T-helper 17 cell (primary cell): ENCODE measurements around the gene HNRNPUL1. TPM values are rescaled to one million over a fixed set of nuclear protein-coding genes. Genes with fewer than 3 reads are reported as not detected.
A peak's percentile ranks its signal among the peaks of the same experiment; 100 is the strongest.
"Not testable (repeated sequence)": the region's sequence is repeated elsewhere in the genome, so short reads cannot be mapped to it uniquely, and the experiment has no call there.

Experiments
- ATAC-seq: fragments of 150-1000 bp; cut with Tn5 transposase; 2 replicates; pipeline ENCODE4 v1.10.0; 2021; ENCODE audit warnings: mild to moderate bottlenecking, moderate library complexity
- DNase-seq, 3 donors: peaks; one replicate each; pipeline versions ENCODE4 v3.0.0 to v3.0.0-alpha.2; 2020 to 2021
- H3K9me3 ChIP-seq: one replicate; pipeline ENCODE4 v1.7.0; 2013; ENCODE audit warnings: low read length, mild to moderate bottlenecking; ENCODE audit not compliant: control insufficient read depth, poor library complexity, severe bottlenecking
- H3K27ac Mint-ChIP-seq: one replicate; pipeline ENCODE4 v1.8.0; 2022; ENCODE audit warnings: mild to moderate bottlenecking, moderate library complexity, mixed read lengths
- H3K27me3 Mint-ChIP-seq: one replicate; pipeline ENCODE4 v1.8.0; 2022; ENCODE audit warnings: mixed read lengths
- H3K36me3 Mint-ChIP-seq: one replicate; pipeline ENCODE4 v1.8.0; 2022; ENCODE audit warnings: low read depth, mixed read lengths
- H3K4me1 Mint-ChIP-seq: one replicate; pipeline ENCODE4 v1.8.0; 2022; ENCODE audit warnings: mild to moderate bottlenecking, mixed read lengths
- H3K4me3 Mint-ChIP-seq: one replicate; pipeline ENCODE4 v1.8.0; 2022; ENCODE audit warnings: mild to moderate bottlenecking, moderate library complexity, mixed read lengths
- total RNA-seq, 4 donors: library from RNA in 2 of 4; stranded (reverse) in 2 of 4; gene quantifications; one replicate each; pipeline ENCODE4 v1.2.3 and lab custom pipeline; 2022 to 2026

HNRNPUL1 gene
- total RNA-seq, 2 donors from 2014 or later, result 316 to 329 TPM

DNA sequence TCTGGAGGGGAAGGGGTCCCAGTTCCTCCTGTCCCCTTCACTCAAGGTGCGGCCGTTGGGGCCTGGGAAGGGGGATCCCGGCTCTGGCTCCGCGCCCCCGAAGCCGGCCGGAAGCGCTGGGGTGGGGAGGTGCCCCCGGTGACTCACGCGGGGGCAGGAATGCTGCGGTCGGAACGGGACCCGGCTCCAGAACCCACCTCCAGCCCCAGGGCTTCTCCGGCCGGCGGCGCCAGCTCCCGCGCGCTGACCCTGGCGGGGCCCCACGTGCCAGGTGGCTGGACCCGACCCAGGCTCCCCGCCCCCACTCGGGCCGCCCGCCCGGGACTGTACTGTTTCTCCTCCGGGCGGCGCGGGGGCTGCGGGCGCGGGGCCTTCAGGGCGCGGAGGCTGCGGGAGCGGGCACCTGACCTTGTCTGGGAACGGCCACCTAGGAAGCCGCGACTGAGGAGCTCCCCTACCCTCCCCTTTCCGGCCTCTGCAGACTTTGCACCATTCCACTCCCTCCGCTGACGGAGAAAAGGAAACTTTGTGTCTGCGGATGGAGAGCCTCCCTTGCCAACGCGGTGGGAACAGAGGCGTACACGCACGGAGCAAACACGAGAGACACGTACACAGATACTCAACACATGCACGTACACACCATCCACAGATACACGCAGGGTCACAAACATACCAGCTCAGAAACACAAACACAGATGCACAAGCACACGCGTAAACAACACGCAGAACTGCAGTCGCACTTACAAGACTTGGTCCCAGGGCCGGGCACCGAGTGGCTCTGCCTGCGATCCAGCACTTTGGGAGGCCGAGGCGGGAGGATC, 37.9 kb upstream of the HNRNPUL1 start:
- no peaks in the 10 kb centered on the region for H3K9me3 ChIP-seq
- DNase-seq, result peak in 2 of 3 donors; percentile 17 to 18
- Mint-ChIP-seq H3K27ac (peak overlapping the region; percentile 86), H3K27me3 (peaks cover 15% of the 10 kb centered on the region), H3K4me3 (peak overlapping the region; percentile 93), H3K4me1 (peaks cover 20% of the 10 kb centered on the region), H3K36me3 (peaks cover 3% of the 10 kb centered on the region)
- ATAC-seq, result peak; percentile 75

DNA sequence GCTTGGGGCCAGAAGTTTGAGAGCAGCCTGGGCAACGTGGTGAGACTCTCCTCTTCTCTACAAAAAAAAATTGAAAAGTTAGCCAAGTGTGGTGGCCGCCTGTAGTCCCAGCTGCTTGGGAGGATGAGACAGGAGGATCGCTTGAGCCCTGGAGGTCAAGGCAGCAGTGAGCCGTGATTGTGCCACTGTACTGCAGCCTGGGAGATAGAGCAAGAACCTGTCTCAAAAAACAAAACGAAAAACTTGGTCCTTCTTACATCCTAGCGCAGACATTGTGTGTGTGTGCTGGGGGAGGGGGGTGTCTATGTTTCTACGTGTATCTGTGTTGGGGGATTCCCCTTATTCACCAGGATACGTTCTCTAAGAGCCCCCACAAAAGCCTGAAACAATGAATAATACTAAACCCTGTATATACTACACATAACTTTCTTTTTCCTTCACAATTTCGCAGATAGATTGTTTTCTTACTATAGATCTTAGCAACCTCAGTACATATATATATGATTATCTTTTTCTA, 37.2 kb upstream of the HNRNPUL1 start:
- H3K9me3 ChIP-seq, result no peaks in the 10 kb centered on the region
- Mint-ChIP-seq H3K27ac (peak overlapping the region; percentile 86), H3K4me1 (peaks cover 20% of the 10 kb centered on the region), H3K27me3 (peaks cover 11% of the 10 kb centered on the region), H3K36me3 (peaks cover 3% of the 10 kb centered on the region), H3K4me3 (peak overlapping the region; percentile 93)
- DNase-seq (no peak), ATAC-seq (no peak)

GRCh38 chr19:41228486-41228885, 35.7 kb upstream of the HNRNPUL1 start:
- H3K27ac Mint-ChIP-seq, result peak overlapping the region; percentile 62
- no peak for ATAC-seq
- no peaks in the 10 kb centered on the region for H3K36me3 Mint-ChIP-seq
- H3K9me3 ChIP-seq, result no peaks in the 10 kb centered on the region
- H3K4me3 Mint-ChIP-seq, result no peak overlapping the region
- DNase-seq, result no peak
- H3K4me1 Mint-ChIP-seq, result peaks cover 17% of the 10 kb centered on the region
- peaks cover 4% of the 10 kb centered on the region for H3K27me3 Mint-ChIP-seq

GRCh38 chr19:41229338-41229737, 34.8 kb upstream of the HNRNPUL1 start:
- not testable (repeated sequence) for H3K4me3 Mint-ChIP-seq, H3K9me3 ChIP-seq, H3K27ac Mint-ChIP-seq, H3K36me3 Mint-ChIP-seq, ATAC-seq, DNase-seq, H3K27me3 Mint-ChIP-seq
- H3K4me1 Mint-ChIP-seq, result peaks cover 13% of the 10 kb centered on the region

DNA sequence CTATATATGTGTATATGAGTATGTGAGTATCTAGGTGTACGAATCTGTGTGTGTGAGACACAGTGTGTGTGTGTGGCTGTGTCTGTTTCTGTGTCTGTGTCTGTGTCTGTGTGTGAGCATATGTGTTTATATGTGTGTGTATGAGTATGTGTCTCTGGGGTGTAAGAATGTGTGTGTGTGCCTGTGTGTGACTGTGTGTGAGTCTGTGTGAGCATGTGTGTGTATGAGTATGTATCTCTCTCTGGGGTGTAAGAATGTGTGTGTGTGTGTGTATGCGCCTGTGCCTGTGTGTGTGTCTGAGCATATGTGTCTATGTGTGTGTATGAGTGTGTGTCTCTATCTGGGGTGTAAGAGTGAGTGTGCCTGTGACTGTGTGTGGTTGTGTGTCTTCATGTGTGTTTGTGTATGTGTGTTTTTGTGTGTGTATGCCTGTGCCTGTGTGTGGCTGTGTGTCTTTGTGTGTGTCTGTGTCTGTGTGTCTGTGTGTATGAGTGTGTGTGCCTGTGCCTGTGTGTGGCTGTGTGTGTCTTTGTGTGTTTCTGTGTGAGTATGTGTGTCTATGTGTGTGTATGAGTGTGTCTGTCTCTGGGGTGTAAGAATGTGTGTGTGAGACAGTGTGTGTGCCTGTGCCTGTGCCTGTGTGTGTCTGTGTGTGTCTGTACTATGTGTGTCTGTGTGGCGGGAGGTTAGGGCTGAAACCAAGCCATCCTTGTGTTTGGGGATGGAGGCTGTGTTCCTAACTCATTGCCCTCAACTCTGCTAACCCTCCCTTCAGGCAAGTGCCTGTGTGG, 33.9 kb upstream of the HNRNPUL1 start:
- H3K36me3 Mint-ChIP-seq, result no peaks in the 10 kb centered on the region
- no peaks in the 10 kb centered on the region for H3K9me3 ChIP-seq
- H3K27me3 Mint-ChIP-seq, result peaks cover 8% of the 10 kb centered on the region
- peaks cover 13% of the 10 kb centered on the region for H3K4me1 Mint-ChIP-seq
- H3K4me3 Mint-ChIP-seq, result no peak overlapping the region
- DNase-seq (no peak), ATAC-seq (no peak)
- no peak overlapping the region for H3K27ac Mint-ChIP-seq

DNA sequence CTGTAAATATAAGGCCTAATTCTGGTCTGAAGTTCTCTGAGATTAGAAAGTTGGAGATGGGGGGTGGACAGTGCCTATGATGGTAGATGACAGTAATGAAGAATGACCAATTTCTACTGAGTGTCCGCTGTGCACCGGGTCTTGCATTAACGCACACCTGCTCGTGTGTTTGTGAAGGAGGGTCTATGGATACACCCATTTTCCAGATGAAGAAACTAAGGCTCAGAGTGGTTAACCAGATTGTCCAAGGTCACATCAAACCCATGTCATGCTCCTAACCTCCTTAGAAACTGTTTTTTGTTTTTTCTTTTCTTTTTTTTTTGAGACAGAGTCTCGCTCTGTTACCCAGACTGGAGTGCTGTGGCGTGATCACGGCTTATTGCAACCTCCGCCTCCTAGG, 31.5 kb upstream of the HNRNPUL1 start:
- no peaks in the 10 kb centered on the region for H3K9me3 ChIP-seq
- H3K36me3 Mint-ChIP-seq, result no peaks in the 10 kb centered on the region
- no peak for ATAC-seq

DNA sequence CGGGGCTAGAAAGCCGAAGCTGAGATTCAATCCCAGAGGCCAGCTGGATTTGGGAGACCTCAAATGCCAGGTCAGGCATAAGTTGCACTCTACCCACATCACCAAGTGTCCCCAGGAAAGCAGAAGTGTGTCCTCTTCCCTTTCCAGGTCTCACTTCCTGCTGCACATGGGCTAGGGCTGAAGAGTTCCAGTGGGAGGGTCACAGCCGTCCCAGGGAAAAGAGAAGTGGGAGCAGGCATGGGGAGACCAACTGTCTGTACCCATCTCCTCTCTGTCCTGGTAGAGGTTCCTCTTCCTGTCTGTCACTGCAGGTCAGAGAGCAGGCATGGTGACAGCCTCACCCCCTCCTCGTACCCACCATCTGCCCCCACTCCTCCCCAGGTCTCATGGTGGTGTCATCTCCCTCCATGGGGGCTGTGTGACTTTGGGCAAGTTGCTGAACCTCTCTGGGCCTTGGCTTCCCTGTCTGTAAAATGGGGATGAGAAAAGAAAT, 30.4 kb upstream of the HNRNPUL1 start:
- no peaks in the 10 kb centered on the region for H3K36me3 Mint-ChIP-seq

More for the DNA sequence above, 31.5 kb upstream of the HNRNPUL1 start:
- Mint-ChIP-seq H3K27me3 (peaks cover 4% of the 10 kb centered on the region), H3K4me3 (no peak overlapping the region), H3K4me1 (no peaks in the 10 kb centered on the region), H3K27ac (no peak overlapping the region)
- no peak for DNase-seq

DNA sequence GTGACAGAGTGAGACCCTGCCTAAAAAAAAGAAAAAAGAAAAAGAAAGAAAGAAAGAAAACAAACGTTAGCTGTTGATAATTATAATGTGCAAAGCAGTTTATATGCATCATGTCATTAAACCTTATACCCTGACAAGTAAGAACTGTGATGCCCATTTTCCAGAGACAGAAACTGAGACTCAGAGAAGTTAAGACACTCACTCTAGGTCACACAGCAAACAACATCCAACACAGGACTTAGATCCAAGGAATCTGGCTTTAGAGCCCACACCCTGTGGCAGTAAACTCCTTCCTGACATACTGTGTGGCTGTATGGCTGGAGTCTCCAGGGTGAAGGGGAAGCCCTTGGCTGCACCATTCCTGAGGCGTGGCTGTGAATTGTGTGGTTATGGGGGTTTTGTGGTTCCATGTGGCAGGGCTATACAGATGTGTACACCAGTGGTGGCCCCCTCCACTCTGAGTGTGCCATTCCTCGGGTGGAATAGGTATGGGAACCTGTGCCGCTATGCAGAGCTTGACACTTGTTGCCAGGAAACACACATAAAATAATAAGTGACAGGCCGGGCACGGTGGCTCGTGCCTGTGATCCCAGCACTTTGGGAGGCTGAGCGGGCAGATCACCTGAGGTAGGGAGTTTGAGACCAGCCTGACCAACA, 29.5 kb upstream of the HNRNPUL1 start:
- H3K36me3 Mint-ChIP-seq, result no peaks in the 10 kb centered on the region
- H3K4me1 Mint-ChIP-seq, result no peaks in the 10 kb centered on the region
- H3K4me3 Mint-ChIP-seq, result no peak overlapping the region
- no peak overlapping the region for H3K27ac Mint-ChIP-seq
- H3K9me3 ChIP-seq, result no peaks in the 10 kb centered on the region
- ATAC-seq (no peak), DNase-seq (no peak)
- H3K27me3 Mint-ChIP-seq, result peaks cover 11% of the 10 kb centered on the region

More for the DNA sequence above, 30.4 kb upstream of the HNRNPUL1 start:
- no peaks in the 10 kb centered on the region for H3K9me3 ChIP-seq
- Mint-ChIP-seq H3K4me1 (no peaks in the 10 kb centered on the region), H3K27ac (no peak overlapping the region), H3K4me3 (no peak overlapping the region), H3K27me3 (peaks cover 11% of the 10 kb centered on the region)
- DNase-seq (no peak), ATAC-seq (no peak)

DNA sequence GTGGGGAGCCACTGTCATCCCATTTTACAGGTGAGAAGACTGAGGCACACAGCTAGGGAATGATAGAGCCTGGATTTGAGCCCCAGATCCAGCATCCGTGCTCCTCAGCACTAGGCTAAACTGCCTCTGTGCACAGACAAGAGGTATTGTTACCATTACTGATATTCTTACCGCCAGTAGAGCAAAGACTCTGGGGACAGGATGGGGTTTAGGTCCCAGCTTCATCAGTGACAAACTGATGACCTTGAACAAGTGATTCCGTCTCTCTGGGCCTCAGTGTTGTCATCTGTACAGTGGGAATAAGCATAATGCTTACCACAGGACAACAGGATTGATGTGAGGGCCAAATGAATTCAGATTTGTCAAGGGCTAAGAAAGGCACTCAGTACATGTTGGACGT, 28.7 kb upstream of the HNRNPUL1 start:
- DNase-seq (no peak), ATAC-seq (no peak)
- H3K4me3 Mint-ChIP-seq, result no peak overlapping the region
- no peak overlapping the region for H3K27ac Mint-ChIP-seq
- H3K9me3 ChIP-seq, result no peaks in the 10 kb centered on the region
- no peaks in the 10 kb centered on the region for H3K36me3 Mint-ChIP-seq
- H3K4me1 Mint-ChIP-seq, result no peaks in the 10 kb centered on the region
- peaks cover 11% of the 10 kb centered on the region for H3K27me3 Mint-ChIP-seq

DNA sequence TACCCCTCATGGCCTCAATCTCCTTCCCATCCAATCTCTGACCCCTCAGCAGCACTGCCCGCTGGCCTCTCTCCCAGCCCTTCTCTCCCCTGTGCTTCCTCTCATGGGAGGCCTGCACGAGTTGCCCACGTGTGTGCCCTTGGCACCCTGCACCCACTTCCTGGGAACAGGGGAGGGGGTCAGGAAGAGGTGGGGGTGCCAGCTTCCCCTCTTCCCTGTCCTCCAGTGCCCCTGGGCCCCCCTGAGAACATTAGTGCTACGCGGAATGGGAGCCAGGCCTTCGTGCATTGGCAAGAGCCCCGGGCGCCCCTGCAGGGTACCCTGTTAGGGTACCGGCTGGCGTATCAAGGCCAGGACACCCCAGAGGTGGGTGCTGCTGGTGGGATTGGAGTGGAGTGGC, 25.9 kb upstream of the HNRNPUL1 start:
- Mint-ChIP-seq H3K27me3 (peaks cover 11% of the 10 kb centered on the region), H3K27ac (no peak overlapping the region), H3K36me3 (no peaks in the 10 kb centered on the region), H3K4me1 (no peaks in the 10 kb centered on the region), H3K4me3 (no peak overlapping the region)
- no peaks in the 10 kb centered on the region for H3K9me3 ChIP-seq
- ATAC-seq (no peak), DNase-seq (no peak)

- ATAC-seq (no peak), DNase-seq (no peak)
- Mint-ChIP-seq H3K27ac (no peak overlapping the region), H3K4me3 (no peak overlapping the region), H3K27me3 (peaks cover 8% of the 10 kb centered on the region), H3K4me1 (no peaks in the 10 kb centered on the region), H3K36me3 (no peaks in the 10 kb centered on the region)
- no peaks in the 10 kb centered on the region for H3K9me3 ChIP-seq
Observed at GRCh38 chr19:41239363-41239762, 24.8 kb upstream of the HNRNPUL1 start.

DNA sequence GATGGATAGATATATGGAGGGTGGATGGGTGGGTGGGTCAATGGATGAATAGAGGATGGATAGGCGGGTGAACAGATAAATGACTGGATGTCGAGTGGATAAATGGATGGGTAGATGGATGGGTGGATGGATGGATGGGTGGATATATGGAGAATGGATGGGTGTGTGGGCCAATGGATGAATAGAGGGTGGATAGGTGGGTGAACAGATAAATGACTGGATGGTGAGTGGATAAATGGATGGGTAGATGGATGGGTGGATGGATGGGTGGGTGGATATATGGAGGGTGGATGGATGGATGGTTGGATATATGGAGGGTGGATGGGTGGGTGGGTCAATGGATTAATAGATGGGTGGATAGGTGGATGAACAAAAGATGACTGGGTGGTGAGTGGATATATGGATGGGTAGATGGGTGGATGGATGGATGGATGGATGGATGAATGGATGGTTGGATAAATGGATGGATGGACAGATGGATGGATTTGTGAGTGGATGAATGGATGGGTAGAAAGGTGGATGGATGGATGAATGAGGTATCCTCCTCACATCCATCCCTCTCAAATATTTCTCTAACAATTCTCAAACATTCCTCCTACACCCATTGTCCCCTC, 24.1 kb upstream of the HNRNPUL1 start:
- no peaks in the 10 kb centered on the region for H3K36me3 Mint-ChIP-seq

More for the DNA sequence above, 24.1 kb upstream of the HNRNPUL1 start:
- H3K27me3 Mint-ChIP-seq, result peaks cover 8% of the 10 kb centered on the region
- no peak overlapping the region for H3K4me3 Mint-ChIP-seq
- no peaks in the 10 kb centered on the region for H3K9me3 ChIP-seq
- H3K27ac Mint-ChIP-seq, result no peak overlapping the region
- DNase-seq (no peak), ATAC-seq (no peak)
- H3K4me1 Mint-ChIP-seq, result no peaks in the 10 kb centered on the region
